Astrocyte (in vitro differentiated cells and primary cell): ENCODE results near the gene ACSF2. TPM values are rescaled to one million over a fixed set of nuclear protein-coding genes. Genes with fewer than 3 reads are reported as not detected.

Experiments
- DNase-seq: peaks from one replicate; pipeline ENCODE4 v3.0.0-alpha.2; 2010; ENCODE audit warnings: low read depth
- FAIRE-seq: peaks from 2 replicates; lab custom pipeline; 2011; peaks lifted over from hg19 to GRCh38; lab: Jason Lieb, UNC
- H2AFZ ChIP-seq: 2 replicates; pipeline ENCODE4 v1.6.0; 2012; ENCODE audit warnings: low read depth, low read length, inconsistent platforms
- H3K27ac ChIP-seq: 2 replicates; pipeline ENCODE4 v1.5.1; 2011; ENCODE audit warnings: low read depth, low read length, inconsistent platforms
- H3K27me3 ChIP-seq: 2 replicates; pipeline ENCODE4 v1.6.0; 2011; ENCODE audit warnings: low read length, inconsistent platforms; ENCODE audit not compliant: insufficient read depth
- H3K36me3 ChIP-seq: 2 replicates; pipeline ENCODE4 v1.5.1; 2011; ENCODE audit warnings: low read length, inconsistent platforms; ENCODE audit not compliant: insufficient read depth
- H3K4me1 ChIP-seq: 2 replicates; pipeline ENCODE4 v1.5.1; 2011; ENCODE audit warnings: low read length, inconsistent platforms; ENCODE audit not compliant: insufficient read depth
- H3K4me2 ChIP-seq: 2 replicates; pipeline ENCODE4 v1.6.0; 2012; ENCODE audit warnings: low read length, inconsistent platforms
- H3K4me3 ChIP-seq: 2 replicates; pipeline ENCODE4 v1.5.1; 2011; ENCODE audit warnings: low read depth, mild to moderate bottlenecking, low read length, inconsistent platforms; ENCODE audit not compliant: insufficient read depth
- H3K79me2 ChIP-seq: 2 replicates; pipeline ENCODE4 v1.6.0; 2012; ENCODE audit warnings: mild to moderate bottlenecking, low read length, inconsistent platforms; ENCODE audit not compliant: insufficient read depth
- H3K9ac ChIP-seq: 2 replicates; pipeline ENCODE4 v1.6.0; 2012; ENCODE audit warnings: mild to moderate bottlenecking, low read length, inconsistent platforms
- H3K9me3 ChIP-seq: 2 replicates; pipeline ENCODE4 v1.5.1; 2012; ENCODE audit warnings: low read depth, mild to moderate bottlenecking, low read length, inconsistent platforms; ENCODE audit not compliant: insufficient read depth
- H4K20me1 ChIP-seq: 2 replicates; pipeline ENCODE4 v1.6.0; 2012; ENCODE audit warnings: low read length, inconsistent platforms; ENCODE audit not compliant: insufficient read depth
- H3K27ac Mint-ChIP-seq: one replicate; pipeline ENCODE4 v1.8.0; 2021; ENCODE audit warnings: mild to moderate bottlenecking, mixed read lengths; ENCODE audit not compliant: unreplicated experiment
- H3K27me3 Mint-ChIP-seq: one replicate; pipeline ENCODE4 v1.8.0; 2021; ENCODE audit warnings: low read depth, mixed read lengths; ENCODE audit not compliant: unreplicated experiment
- H3K36me3 Mint-ChIP-seq: one replicate; pipeline ENCODE4 v1.8.0; 2021; ENCODE audit warnings: low read depth, mixed read lengths; ENCODE audit not compliant: unreplicated experiment
- H3K4me1 Mint-ChIP-seq: one replicate; pipeline ENCODE4 v1.8.0; 2021; ENCODE audit warnings: low read depth, mixed read lengths; ENCODE audit not compliant: unreplicated experiment
- H3K4me3 Mint-ChIP-seq: one replicate; pipeline ENCODE4 v1.8.0; 2021; ENCODE audit warnings: mild to moderate bottlenecking, moderate library complexity, mixed read lengths; ENCODE audit not compliant: unreplicated experiment
- H3K9me3 Mint-ChIP-seq: one replicate; pipeline ENCODE4 v1.8.0; 2021; ENCODE audit warnings: mild to moderate bottlenecking, mixed read lengths; ENCODE audit not compliant: unreplicated experiment
- EZH2 ChIP-seq: IDR thresholded peaks from 2 replicates; pipeline ENCODE4 v1.6.1; 2012; ENCODE audit warnings: mild to moderate bottlenecking, low read length, inconsistent platforms; ENCODE audit not compliant: insufficient read depth
- total RNA-seq: library from RNA; stranded (reverse); gene quantifications from 2 replicates; pipeline ENCODE4 v1.2.1, GENCODE V29; 2021
- TF ChIP-seq, protein P1 (sequence below): IDR thresholded peaks from 2 replicates; pipeline ENCODE4 v1.5.1; 2011; ENCODE audit warnings: low read depth, mild to moderate bottlenecking, inconsistent platforms, low read length, moderate library complexity; ENCODE audit not compliant: insufficient read depth

Gene ACSF2
- total RNA-seq, 1 donor from 2014 or later = 28.3 TPM

DNA sequence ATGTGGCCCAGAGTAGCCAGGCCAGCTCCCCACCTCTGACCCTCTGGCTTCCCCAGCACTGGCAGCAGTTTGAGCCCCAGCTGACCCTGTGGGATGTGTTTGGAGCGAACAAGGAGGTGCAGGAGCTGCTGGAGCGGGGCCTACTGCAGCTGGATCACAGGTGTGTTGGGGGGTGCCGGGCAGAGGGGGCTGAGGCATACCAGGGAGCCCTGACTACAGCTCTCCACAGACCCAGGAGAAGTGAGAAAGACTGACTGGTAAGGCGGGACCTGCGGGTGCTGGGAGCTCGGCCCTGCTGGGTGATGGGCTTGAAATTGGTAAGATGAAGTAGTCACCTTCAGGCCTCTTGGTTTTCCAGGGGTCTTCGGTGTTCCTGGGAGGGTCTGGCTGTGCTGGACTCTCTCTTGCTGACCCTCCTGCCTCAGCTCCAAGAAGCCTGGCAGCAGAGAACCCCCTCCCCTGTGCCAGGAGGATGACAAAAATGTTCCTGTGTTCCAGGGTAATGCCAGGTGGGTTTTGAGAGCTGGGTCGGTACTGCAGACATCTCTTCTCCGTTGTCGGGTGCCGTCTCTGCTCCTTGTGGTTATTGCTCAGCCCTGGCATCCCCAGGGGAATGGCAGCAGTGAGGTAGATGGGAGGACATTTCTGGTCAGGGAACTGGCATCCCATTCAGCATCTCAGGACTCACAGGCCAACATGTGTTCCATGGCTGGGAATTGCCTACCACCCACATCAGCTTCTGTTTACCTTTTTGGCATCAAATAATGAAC lies 58.6 kb downstream of the ACSF2 start:
- Histone ChIP-seq H3K4me3 (no peak overlapping the region), H3K27me3 (no peaks in the 10 kb centered on the region), H3K9me3 (no peaks in the 10 kb centered on the region), H3K36me3 (peaks cover 18% of the 10 kb centered on the region), H3K79me2 (peaks cover 12% of the 10 kb centered on the region), H2AFZ (no peak overlapping the region), H3K4me2 (no peak overlapping the region), H4K20me1 (peaks cover 10% of the 10 kb centered on the region), H3K9ac (no peak overlapping the region), H3K27ac (no peak overlapping the region), H3K4me1 (peaks cover 8% of the 10 kb centered on the region)
- no peak for FAIRE-seq
- Mint-ChIP-seq H3K4me3 (no peak overlapping the region), H3K27ac (no peak overlapping the region), H3K9me3 (no peaks in the 10 kb centered on the region), H3K27me3 (no peaks in the 10 kb centered on the region), H3K4me1 (peaks cover 5% of the 10 kb centered on the region), H3K36me3 (peaks cover 11% of the 10 kb centered on the region)
- no peak for DNase-seq
- TF ChIP-seq, protein P1, sequence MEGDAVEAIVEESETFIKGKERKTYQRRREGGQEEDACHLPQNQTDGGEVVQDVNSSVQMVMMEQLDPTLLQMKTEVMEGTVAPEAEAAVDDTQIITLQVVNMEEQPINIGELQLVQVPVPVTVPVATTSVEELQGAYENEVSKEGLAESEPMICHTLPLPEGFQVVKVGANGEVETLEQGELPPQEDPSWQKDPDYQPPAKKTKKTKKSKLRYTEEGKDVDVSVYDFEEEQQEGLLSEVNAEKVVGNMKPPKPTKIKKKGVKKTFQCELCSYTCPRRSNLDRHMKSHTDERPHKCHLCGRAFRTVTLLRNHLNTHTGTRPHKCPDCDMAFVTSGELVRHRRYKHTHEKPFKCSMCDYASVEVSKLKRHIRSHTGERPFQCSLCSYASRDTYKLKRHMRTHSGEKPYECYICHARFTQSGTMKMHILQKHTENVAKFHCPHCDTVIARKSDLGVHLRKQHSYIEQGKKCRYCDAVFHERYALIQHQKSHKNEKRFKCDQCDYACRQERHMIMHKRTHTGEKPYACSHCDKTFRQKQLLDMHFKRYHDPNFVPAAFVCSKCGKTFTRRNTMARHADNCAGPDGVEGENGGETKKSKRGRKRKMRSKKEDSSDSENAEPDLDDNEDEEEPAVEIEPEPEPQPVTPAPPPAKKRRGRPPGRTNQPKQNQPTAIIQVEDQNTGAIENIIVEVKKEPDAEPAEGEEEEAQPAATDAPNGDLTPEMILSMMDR = no peak
- no peak for TF ChIP-seq EZH2

DNA sequence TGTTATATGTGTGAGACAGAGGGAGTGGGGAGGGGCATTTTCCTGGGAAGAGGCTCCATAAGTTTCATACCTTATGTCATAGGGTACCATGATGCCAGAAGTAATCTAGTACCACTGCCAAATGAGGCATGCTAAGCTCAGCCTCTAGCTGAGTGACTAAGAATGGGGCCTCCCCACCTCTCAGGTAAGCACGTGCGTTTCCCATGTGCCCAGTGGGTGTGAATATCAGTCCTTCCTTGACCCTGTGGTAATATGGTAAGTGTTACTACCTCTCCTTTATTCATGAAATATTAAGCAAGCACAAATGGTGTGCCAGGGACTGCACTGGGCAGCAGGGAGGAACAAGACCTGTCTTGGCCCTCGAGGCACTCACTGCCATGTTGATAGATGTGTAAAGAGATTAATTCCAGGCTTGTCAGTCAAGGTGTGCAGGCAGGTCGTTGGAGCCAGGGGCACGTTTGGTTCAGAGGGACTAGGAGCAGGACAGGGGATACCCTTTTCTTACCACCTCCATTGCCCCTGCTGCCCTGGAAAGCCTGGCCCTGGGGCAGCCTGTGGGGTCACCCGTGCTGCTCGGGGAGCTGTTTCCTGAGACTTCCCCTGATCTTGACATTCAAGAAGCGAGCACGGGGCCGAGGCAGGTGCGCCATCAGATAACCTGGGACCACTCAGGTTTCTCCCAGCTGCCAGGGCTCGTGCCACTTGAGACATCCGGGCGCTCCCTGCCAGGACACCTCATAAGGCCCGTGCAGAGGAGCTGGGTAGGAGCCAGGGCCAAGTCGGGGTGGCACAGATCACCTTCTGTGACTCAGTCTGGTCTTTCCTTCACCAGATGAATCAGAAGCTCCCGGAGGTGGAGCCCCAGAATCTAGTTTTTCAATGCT lies 61.4 kb downstream of the ACSF2 start:
- Histone ChIP-seq H3K27ac (no peak overlapping the region), H3K4me1 (peaks cover 8% of the 10 kb centered on the region), H3K9me3 (no peaks in the 10 kb centered on the region), H3K4me3 (no peak overlapping the region), H4K20me1 (no peaks in the 10 kb centered on the region), H2AFZ (no peak overlapping the region), H3K79me2 (no peaks in the 10 kb centered on the region), H3K9ac (no peak overlapping the region), H3K27me3 (no peaks in the 10 kb centered on the region), H3K4me2 (no peak overlapping the region), H3K36me3 (peaks cover 15% of the 10 kb centered on the region)
- Mint-ChIP-seq H3K27me3 (no peaks in the 10 kb centered on the region), H3K36me3 (peaks cover 11% of the 10 kb centered on the region), H3K9me3 (no peaks in the 10 kb centered on the region), H3K4me1 (peaks cover 4% of the 10 kb centered on the region), H3K4me3 (no peak overlapping the region), H3K27ac (no peak overlapping the region)
- FAIRE-seq (no peak), DNase-seq (no peak)
- TF ChIP-seq EZH2 = no peak
- TF ChIP-seq, protein P1 = no peak
